Thyroid gland (tissue), 4 donors: ENCODE measurements around the gene GNPTG.

ENCODE experiments used
- POLR2A ChIP-seq, 2 donors: fragments of 450-650 bp; IDR thresholded peaks; one replicate each; pipeline ENCODE4 v1.6.1; 2017; ENCODE audit warnings: antibody characterized with exemption in 2 of 2, mild to moderate bottlenecking in 2 of 2, moderate library complexity in 1 of 2
- TF ChIP-seq, protein P1 (sequence below), 6 experiments: fragments of 200-600 bp in 3 of 6; fragments of 450-650 bp in 3 of 6; sonication (generic) in 3 of 6; IDR thresholded peaks; one replicate each; pipeline ENCODE4 v1.5.1; 2016 to 2019; ENCODE audit warnings: antibody characterized with exemption in 6 of 6, mild to moderate bottlenecking in 2 of 6, inconsistent platforms in 1 of 6, moderate library complexity in 1 of 6

DNA sequence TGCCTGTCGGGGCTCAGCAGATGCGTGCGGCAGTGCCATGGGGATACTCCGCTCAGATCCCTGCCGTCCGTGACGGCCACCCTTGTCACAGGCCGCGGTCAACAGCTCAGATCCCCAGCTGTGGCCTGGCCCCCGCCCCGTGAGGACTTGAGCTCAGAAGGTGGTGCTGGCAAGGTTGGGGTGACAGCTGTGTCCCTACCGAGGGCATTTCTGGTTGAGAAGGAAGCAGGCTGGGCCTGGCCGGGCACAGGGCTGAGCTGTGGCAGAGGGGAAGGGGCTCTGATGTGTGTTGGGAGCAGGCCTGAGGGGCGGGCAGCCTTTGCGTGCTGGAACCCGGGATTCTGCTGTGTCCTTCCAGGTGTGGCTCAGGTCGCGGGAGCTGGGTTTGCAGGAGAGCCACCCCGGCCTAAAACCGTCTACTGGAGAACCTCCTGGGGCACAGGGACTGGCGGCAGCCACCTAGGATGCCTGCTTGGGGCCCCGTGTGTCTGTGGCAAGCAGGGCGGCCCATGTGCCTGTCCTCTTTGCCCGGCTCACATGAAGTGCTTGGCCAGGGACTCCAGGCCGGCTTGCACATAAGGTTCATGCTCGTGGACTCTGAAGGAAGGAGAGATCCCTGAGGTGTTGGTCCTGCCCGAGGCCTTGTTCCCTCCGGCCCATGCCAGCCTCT, 37.2 kb upstream of the GNPTG start:
- TF ChIP-seq, protein P1, sequence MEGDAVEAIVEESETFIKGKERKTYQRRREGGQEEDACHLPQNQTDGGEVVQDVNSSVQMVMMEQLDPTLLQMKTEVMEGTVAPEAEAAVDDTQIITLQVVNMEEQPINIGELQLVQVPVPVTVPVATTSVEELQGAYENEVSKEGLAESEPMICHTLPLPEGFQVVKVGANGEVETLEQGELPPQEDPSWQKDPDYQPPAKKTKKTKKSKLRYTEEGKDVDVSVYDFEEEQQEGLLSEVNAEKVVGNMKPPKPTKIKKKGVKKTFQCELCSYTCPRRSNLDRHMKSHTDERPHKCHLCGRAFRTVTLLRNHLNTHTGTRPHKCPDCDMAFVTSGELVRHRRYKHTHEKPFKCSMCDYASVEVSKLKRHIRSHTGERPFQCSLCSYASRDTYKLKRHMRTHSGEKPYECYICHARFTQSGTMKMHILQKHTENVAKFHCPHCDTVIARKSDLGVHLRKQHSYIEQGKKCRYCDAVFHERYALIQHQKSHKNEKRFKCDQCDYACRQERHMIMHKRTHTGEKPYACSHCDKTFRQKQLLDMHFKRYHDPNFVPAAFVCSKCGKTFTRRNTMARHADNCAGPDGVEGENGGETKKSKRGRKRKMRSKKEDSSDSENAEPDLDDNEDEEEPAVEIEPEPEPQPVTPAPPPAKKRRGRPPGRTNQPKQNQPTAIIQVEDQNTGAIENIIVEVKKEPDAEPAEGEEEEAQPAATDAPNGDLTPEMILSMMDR (IDR thresholded peaks at IDR 0.05), result no peak
- no peak for TF ChIP-seq POLR2A (IDR thresholded peaks at IDR 0.05)
